Stimulated activated CD4-positive, alpha-beta T cell treated with anti-CD3 and anti-CD28 coated beads, Interleukin-15, amount 100 ng/mL, for 1 hour (primary cell): ENCODE data around the gene SHROOM3.

Experiments
- DNase-seq, 2 donors: peaks; one replicate each; pipeline ENCODE4 v3.0.0-alpha.2; 2020; ENCODE audit warnings: low read depth in 1 of 2, low spot score in 1 of 2

Gene SHROOM3

GRCh38 chr4:76564123-76564915, 129.3 kb downstream of the SHROOM3 start:
- no peak for DNase-seq

DNA sequence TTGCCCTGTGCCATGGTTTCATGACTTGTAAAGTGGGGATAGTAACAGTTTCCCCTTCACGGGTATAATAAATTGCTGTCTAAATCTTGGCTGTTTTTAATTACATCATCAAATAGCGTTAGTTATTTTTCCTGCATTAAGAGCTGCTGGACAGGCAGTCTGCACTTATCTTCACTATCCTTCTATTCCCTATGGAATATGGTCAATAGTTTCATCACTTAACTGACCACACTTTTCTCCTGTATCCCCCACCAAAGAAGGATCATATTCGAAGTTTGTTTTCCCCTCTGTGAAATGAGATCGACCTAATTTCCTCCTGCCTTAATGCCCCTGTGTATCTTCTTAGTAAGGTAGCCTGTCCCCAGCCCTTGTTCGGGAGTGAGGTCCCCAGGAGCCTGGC, 133.2 kb downstream of the SHROOM3 start:
- DNase-seq: no peak

DNA sequence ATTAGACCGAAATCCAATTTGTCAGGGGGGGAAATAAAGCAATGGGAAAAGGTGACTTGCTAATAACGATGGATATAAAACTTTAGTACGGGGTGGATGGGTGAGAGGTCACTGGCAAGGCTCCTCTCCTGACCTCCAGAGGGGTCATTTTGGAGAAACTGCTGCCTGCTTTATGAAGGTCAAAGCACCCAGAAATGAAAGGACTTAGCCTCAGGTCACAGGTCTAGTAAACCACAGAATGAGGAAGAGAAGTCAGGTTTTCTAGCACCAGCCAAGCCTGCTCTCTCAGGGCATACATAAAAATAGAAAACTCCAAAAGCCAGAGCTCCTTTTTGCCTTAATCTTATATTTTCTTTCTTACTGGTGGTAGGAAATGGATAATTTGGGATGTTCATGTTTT, 134.2 kb downstream of the SHROOM3 start:
- DNase-seq: no peak

DNA sequence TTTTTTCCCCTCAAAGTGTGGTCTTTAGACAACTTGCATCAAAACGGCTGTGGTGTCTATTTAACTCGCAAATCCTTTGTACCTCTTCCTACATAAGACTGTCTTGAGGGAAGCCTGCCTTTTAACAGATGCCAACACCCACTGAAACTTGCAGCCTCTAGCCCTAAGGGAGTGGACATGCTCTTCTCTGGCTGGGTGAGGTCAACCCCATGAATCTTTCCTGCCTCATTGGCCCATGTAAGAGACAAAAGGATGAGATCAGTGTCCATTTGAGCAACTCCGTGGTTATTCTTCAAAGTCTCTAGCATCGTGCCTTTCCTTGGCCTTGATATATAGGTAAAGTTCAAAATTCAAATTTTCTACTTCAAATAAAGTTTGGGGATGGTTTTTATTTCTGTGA, 134.7 kb downstream of the SHROOM3 start:
- DNase-seq: no peak

DNA sequence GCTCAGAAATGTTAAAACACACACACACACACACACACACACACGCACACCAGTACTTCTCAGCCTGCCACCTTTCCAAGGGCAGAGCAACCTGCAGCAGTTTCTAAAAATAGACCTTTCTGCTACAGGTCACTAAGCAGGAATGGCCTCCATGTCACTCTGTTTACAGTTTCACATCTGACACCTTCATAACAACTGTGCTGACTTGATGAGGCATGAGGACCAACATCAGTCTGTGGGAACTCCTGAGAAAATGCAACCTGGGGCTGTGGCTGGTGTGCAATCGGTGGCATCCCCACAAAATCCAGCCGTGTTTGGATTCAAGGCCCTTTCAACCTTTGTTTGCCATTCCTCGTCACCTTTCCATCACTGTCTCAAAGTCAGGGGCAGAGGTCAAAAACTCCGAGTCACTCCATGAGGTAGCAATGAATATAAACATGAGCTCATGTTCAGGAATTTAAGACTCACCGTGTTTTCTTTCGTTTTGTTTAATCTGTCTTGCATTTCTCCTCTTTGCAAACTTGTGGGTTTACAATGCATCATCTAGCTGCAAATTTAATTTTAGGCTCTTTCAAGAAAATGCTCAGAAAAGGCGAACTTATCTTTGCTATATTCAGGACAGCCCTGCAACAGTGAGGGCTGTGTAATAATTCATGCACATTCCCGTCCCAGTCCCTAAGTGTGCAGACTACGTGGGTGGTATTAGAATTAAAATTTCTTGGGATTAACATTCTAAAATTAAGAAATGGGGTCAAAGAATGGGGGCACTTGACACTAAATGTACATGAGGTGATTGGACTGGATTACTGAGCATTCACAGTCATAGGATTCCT, 135.3 kb downstream of the SHROOM3 start:
- no peak for DNase-seq

- DNase-seq: no peak
Observed at GRCh38 chr4:76571274-76571673, 136.2 kb downstream of the SHROOM3 start.

DNA sequence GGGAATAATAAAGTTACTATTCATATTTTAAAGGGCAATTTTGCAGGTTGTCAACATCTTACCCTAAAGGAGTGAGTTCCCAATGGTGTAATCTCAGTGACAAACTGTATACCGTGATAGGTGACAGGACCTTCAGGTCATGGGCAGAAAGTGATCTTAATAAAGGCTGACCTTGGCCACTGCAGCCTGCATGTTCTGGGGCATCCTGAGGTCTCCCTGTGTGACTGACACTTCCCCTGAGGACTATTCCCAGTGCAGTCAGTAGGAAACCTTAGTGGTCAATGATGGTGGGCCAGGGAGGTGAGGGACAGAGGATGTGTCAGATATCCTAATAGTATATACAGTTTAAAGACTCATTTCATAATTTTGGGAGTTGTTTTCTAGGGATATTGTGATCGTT, 137.2 kb downstream of the SHROOM3 start:
- no peak for DNase-seq

DNA sequence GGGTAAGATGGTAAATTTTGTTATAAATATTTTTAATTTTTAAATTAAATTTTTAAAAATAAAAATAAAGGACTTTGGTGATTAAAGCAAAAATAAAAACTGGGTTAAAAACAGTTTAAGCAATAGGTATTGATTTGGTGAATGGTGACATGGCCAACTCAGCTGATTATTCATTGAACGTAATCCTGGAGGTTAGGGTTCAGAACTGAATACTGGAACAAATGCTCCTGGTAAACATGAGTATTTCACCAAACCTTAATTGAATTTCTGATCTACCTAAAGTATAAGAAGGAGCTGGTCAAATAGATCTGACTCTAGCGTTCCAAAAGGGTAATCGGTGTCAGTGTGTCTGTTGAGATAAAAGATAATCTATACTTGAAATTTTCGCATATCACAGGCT, 141.8 kb downstream of the SHROOM3 start:
- DNase-seq: no peak

DNA sequence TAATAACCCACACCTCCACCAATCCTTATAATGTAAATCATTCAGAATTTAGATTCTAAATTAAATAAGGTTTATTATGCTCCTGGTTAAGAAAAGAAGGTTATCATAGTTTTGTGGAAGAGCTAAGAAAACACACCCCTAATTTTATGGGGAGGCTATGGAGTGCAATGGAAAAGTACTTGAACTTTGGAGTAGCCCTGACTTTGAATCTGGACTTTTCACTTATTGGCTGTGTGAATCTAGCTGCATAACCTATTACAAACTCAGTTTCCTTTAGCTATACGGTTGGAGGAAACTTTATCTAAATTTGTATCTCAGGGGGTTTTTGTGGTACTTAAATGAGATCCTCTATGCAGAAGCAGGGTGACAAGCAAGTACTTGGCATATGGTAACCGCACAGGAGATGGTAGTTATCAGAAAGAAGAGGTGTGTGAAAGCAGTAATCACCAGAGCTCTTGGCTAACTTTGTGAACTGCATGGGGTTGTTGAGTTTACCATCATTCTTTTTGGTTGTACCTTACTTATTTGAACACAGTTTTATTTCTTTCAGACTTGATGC, 143.1 kb downstream of the SHROOM3 start:
- DNase-seq: no peak

DNA sequence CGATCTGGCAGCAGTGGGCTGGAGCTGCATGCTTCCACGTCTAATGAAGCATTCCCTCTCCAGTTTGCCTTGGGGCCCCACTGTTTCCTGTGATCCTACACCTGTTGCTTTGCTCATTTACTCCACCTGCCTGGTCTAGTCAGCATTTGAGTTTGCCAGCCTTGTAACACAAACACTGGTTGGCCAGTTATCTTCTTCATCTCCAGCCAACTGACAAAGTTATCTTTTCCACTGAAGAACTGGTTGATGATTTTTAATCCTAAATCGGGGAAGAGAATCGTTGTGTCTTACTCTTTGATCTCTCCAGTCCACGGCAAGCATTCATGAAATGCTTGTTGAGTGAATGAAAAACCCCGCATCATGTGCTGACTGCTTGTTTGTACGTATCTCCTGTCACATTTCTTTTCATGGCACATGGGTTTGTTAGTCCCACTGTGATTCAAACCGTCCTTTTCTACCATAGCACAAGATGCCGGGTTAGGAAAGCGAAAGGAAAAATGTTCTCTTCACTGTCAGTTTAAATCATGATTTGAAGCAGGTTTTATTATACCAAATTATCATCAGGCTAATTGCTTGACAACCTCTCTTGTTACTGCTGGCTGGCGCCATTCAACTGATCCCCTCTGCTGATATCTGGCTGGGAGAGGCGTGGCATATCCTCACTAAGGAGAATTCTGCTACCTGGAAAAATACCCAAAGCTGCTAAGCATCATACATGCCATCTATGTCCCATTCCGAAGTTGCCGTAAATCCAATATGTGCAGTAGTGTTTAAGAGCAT, 144.8 kb downstream of the SHROOM3 start:
- DNase-seq: no peak

- no peak for DNase-seq
Observed at GRCh38 chr4:76581077-76581962, 146.3 kb downstream of the SHROOM3 start.

DNA sequence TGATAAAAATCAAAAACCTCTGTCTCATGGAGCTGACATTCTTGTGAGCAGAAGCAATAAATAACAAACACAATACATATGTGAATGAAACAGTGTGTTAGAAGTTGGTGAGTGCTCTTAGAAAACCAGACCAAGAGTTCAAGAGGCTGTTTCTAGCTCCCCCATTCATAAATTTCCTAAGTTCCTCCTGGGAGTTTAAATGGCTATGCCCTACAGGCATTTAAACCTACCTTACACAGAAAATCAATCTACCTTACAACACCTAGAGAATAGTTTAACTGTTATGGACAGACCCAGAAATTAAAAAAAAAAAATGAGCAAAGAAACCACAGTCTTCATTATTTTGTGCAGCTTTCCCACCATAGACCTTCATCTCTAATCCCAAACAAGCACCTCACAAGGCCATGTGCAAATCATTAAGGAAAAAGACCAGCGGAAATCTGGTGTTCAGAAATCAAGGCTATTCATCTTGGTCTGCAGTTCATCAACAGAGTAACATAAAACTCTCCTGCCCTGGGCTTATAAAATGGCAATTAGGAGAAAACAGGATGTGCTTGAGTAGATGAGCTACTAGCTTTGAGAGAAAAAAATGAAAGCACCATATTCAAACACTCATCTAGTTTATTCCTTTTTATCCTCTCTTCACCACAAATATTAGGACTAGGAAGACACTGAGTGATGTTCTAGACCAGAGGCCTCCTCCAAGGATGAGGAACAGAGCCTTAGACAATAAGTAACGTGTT, 147.2 kb downstream of the SHROOM3 start:
- no peak for DNase-seq

DNA sequence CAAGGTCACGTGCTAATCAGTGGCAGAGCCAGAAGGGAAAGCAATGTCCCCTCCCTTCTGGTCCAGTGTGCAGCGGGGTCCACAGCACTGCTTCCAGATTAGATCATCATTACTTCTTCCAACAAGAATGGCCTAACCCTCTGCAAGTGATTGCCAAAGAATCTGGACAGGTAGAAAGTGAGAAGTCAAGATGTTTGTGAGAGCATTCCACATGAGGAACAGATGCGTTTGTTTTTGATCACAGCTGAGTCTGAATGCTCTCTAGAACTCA, 147.7 kb downstream of the SHROOM3 start:
- no peak for DNase-seq

- no peak for DNase-seq
Observed at GRCh38 chr4:76584241-76585152, 149.5 kb downstream of the SHROOM3 start.

DNA sequence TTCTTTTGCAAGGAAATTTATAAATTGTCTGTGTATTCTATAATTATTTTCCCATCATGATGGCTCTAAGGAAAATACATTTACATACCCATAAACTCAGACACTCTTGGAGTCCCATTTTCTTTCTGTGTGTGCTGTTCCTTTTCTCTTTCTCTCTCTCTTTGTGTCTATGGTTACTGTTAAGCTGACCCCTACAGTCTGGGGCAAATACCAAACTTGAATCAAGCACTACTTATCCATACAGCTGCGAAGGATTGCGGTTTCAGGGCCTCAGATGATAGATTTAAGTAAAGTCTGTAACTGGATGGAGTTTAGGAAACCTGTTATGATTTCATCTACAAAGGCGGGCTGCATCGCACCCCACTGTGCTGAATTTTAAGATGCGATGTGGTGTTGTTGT, 150.2 kb downstream of the SHROOM3 start:
- no peak for DNase-seq

- DNase-seq: no peak
Observed at GRCh38 chr4:76585897-76586360, 150.9 kb downstream of the SHROOM3 start.

GRCh38 chr4:76588274-76588673, 153.2 kb downstream of the SHROOM3 start:
- DNase-seq: no peak

DNA sequence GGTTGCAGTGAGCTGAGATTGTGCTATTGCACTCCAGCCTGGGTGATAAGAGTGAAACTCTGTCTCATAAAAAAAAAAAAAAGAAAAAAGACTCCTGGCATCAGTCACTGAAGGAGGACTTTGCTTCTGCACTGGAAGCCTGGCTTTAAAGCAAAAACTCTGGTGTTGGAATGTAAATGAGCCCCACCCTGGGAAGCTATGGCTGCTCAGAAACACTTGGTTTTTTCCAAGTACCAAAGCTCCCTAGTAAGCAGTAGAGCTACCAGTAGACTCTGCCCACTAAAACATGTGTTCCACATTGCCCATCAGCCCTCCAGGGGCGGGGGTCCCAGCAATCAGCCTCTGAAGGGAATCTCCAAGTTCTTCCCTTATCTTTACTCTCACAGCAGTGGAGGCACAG, 154.4 kb downstream of the SHROOM3 start:
- no peak for DNase-seq
